Spleen (tissue), 11 donors: ENCODE measurements around the gene CLMP. TPM values are rescaled to one million over a fixed set of nuclear protein-coding genes. Genes with fewer than 3 reads are reported as not detected.

Experiments used
- DNase-seq: peaks from one replicate; pipeline ENCODE4 v3.0.0-alpha.2; 2020
- H3K27ac ChIP-seq, 8 donors: fragments of 200-600 bp; sonication (generic) in 7 of 8; 1 replicate in 4 of 8; 2 replicates in 4 of 8; pipeline versions ENCODE4 v1.5.0 to v1.8.0; 2016 to 2021; ENCODE audit warnings: inconsistent platforms in 4 of 8, mild to moderate bottlenecking in 4 of 8, moderate library complexity in 1 of 8
- H3K27me3 ChIP-seq, 7 donors: fragments of 200-600 bp; sonication (generic) in 6 of 7; replicated peaks in 1 of 7; 1 replicate in 4 of 7; 2 replicates in 3 of 7; pipeline versions ENCODE4 v1.5.0 to v1.8.0; 2016 to 2021; ENCODE audit warnings: inconsistent platforms in 3 of 7, mild to moderate bottlenecking in 1 of 7
- H3K36me3 ChIP-seq, 6 donors: fragments of 200-600 bp; sonication (generic) in 5 of 6; 1 replicate in 4 of 6; 2 replicates in 2 of 6; pipeline versions ENCODE4 v1.5.0 to v1.8.0; 2016 to 2021; ENCODE audit warnings: inconsistent platforms in 2 of 6
- H3K4me1 ChIP-seq, 6 donors: fragments of 200-600 bp; sonication (generic) in 5 of 6; 1 replicate in 3 of 6; 2 replicates in 3 of 6; pipeline versions ENCODE4 v1.5.0 to v1.8.0; 2016 to 2021; ENCODE audit warnings: inconsistent platforms in 3 of 6
- H3K4me3 ChIP-seq, 8 donors: fragments of 200-600 bp; sonication (generic) in 7 of 8; 1 replicate in 4 of 8; 2 replicates in 4 of 8; pipeline versions ENCODE4 v1.5.0 to v1.8.0; 2016 to 2021; ENCODE audit warnings: inconsistent platforms in 4 of 8, mild to moderate bottlenecking in 4 of 8, moderate library complexity in 2 of 8
- H3K9me3 ChIP-seq, 8 donors: fragments of 200-600 bp; sonication (generic) in 7 of 8; 1 replicate in 4 of 8; 2 replicates in 4 of 8; pipeline versions ENCODE4 v1.5.0 to v1.8.0; 2016 to 2021; ENCODE audit warnings: inconsistent platforms in 4 of 8
- POLR2A ChIP-seq, 3 donors: fragments of 450-650 bp; IDR thresholded peaks; one replicate each; pipeline ENCODE4 v1.5.1; 2017; ENCODE audit warnings: antibody characterized with exemption in 3 of 3, mild to moderate bottlenecking in 1 of 3
- POLR2AphosphoS5 ChIP-seq, 3 donors: sonication (generic); formaldehyde crosslinking; IDR thresholded peaks; one replicate each; pipeline ENCODE4 v1.5.1; 2017; ENCODE audit warnings: antibody characterized with exemption in 3 of 3
- WGBS, 5 donors: extraction: QIAGEN DNeasy Blood & Tissue Kit in 3 of 5; methylation state at CpG; one replicate each; pipeline versions ENCODE4 v1.1.5 to v1.1.7; 2013 to 2018; 5-methylcytosine and 5-hydroxymethylcytosine counted together
- intact Hi-C: fragments of 100-400 bp; cut with DNase I; formaldehyde crosslinking; loops from one replicate; pipeline ENCODE4 v1.15.0; 2023; ENCODE audit warnings: low total_unique reads
- polyA plus RNA-seq, 3 donors: library from polyadenylated mRNA; stranded (reverse); fragments of 200-250 nt; gene quantifications; one replicate each; pipeline ENCODE4 v1.2.1, GENCODE V29; 2013
- total RNA-seq, 7 donors: library from RNA; depleted of rRNA in 3 of 7; stranded (reverse); fragments of >200 nt in 3 of 7; fragmentation: NEBNext Ultra II Directional in 4 of 7; extraction: Animal tissue kit (Norgen Biotek cat#: 25700) in 4 of 7; gene quantifications; one replicate each; pipeline versions ENCODE4 v1.1.0 to v1.2.1, GENCODE V29; 2016 to 2021
- TF ChIP-seq, protein P1 (sequence below), 11 experiments: fragments of 200-600 bp in 7 of 11; fragments of 450-650 bp in 4 of 11; sonication (generic) in 4 of 11; IDR thresholded peaks in 8 of 11; conservative IDR thresholded peaks in 3 of 11; 1 replicate in 7 of 11; 2 replicates in 4 of 11; pipeline versions ENCODE4 v1.4.0 to v1.8.0; 2016 to 2021; ENCODE audit warnings: antibody characterized with exemption in 11 of 11, inconsistent platforms in 4 of 11, mild to moderate bottlenecking in 1 of 11
- donor health status: healthy with polysubstance abuse.
- donor health status: DM: no; HTN: no; CAD: no; lungs with moderate emphysema.
- donor health status: DM: no; HTN: no; CAD: no.
- donor health status: Bipolar disorder and iron deficiency.
- donor health status: healthy.
- donor health status: DM: no; HTN: no; CAD: no.
- donor health status: DM: yes; HTN: yes; CAD: no.

The CLMP gene
- total and polyA plus RNA-seq, 10 donors = 3.1 to 36.5 (median 13.1) TPM

DNA sequence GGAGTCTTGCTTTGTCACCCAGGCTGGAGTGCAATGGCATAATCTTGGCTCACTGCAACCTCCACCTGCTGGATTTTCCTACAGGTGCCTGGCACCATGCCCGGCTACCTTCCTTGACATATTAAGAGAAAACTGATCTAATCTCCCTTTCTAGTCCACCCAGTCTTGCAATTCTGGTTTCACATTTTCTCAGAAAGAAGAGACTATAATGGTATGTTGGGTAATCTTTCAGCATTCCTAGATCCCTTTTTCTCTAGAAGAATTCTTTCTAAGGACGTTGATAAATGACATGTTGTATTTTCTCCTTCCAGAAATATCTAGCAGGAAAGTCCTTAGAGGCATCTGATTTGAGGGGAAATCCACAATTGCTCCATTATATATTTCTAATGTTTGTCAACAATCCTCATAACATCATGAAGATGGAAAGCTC lies 122.7 kb downstream of the CLMP start:
- H3K36me3 ChIP-seq = peaks cover 0 to 32% (median 0%) of the 10 kb centered on the region in 6 donors
- peaks cover 12 to 65% (median 37%) of the 10 kb centered on the region in 6 donors for H3K4me1 ChIP-seq
- no peak overlapping the region for H3K4me3 ChIP-seq
- no peaks in the 10 kb centered on the region for H3K27me3 ChIP-seq
- no peak for DNase-seq
- peak overlapping the region in 5 of 8 donors; percentile 21 to 88 (median 82) for H3K27ac ChIP-seq
- H3K9me3 ChIP-seq = no peaks in the 10 kb centered on the region
- intact Hi-C loops = no loop called here
- WGBS, 5 donors = 63 to 79% (median 70%) methylated on average over 2 of the region's 2 CpGs
- TF ChIP-seq POLR2AphosphoS5 (IDR thresholded peaks at IDR 0.05) = no peak
- TF ChIP-seq, protein P1, sequence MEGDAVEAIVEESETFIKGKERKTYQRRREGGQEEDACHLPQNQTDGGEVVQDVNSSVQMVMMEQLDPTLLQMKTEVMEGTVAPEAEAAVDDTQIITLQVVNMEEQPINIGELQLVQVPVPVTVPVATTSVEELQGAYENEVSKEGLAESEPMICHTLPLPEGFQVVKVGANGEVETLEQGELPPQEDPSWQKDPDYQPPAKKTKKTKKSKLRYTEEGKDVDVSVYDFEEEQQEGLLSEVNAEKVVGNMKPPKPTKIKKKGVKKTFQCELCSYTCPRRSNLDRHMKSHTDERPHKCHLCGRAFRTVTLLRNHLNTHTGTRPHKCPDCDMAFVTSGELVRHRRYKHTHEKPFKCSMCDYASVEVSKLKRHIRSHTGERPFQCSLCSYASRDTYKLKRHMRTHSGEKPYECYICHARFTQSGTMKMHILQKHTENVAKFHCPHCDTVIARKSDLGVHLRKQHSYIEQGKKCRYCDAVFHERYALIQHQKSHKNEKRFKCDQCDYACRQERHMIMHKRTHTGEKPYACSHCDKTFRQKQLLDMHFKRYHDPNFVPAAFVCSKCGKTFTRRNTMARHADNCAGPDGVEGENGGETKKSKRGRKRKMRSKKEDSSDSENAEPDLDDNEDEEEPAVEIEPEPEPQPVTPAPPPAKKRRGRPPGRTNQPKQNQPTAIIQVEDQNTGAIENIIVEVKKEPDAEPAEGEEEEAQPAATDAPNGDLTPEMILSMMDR (IDR thresholded peaks at IDR 0.05 in 8 of 11, conservative IDR thresholded peaks at IDR 0.05 in 3 of 11) = no peak
- TF ChIP-seq POLR2A (IDR thresholded peaks at IDR 0.05) = no peak

DNA sequence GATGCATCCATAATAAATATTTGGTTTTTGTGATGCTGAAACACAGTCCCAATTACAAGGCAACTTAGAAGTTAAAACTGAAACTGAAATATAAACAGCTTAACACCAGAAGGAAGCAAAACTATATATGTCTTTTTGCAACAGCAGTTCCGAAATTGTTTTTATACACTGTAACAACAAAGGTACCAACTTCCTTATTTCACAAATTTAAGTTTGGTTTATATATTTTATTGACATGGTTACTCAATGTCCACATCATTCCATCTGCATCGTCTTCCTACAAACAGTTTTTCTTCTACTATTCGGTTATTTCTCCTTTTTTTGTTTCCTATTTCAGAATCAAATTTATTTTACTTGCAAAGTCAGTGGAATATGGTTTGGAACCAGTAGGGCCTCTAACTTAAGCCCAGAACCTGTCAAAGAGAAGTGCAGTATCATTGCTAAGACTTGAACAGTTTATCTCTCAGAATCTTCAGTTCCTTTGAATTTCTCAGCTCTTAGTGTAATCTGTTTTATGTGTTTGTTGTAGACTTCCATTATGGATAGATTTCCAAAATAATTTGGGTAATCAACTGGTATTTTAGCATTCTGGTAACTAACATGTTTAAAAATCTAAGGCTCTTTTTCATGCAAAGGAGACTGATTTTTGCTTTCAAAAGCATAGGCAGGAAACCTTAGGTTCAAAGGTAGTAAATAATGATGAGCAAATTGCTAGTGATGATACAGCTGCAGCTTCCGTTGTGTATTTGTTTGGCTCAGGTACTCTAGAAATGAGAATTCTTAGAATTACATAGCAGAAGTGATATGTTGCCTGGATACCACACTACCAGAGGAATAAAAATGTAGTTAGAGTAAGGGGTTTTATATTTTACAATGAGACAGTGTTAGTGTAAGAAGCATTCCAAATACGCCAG lies 124.9 kb downstream of the CLMP start:
- Histone ChIP-seq H3K27ac (peak overlapping the region; percentile 76 to 94 (median 82)), H3K9me3 (no peaks in the 10 kb centered on the region), H3K36me3 (peaks cover 0 to 25% (median 0%) of the 10 kb centered on the region in 6 donors), H3K4me3 (peak overlapping the region; percentile 1 to 58 (median 28)), H3K27me3 (no peaks in the 10 kb centered on the region), H3K4me1 (peaks cover 20 to 87% (median 51%) of the 10 kb centered on the region in 6 donors)
- TF ChIP-seq, protein P1 (IDR thresholded peaks at IDR 0.05 in 8 of 11, conservative IDR thresholded peaks at IDR 0.05 in 3 of 11) = no peak
- TF ChIP-seq POLR2A (IDR thresholded peaks at IDR 0.05) (no peak), POLR2AphosphoS5 (IDR thresholded peaks at IDR 0.05) (no peak)
- intact Hi-C loops = no loop called here
- 25 to 33% (median 27%) methylated on average over 5 of the region's 5 CpGs for WGBS, 5 donors
- no peak for DNase-seq

DNA sequence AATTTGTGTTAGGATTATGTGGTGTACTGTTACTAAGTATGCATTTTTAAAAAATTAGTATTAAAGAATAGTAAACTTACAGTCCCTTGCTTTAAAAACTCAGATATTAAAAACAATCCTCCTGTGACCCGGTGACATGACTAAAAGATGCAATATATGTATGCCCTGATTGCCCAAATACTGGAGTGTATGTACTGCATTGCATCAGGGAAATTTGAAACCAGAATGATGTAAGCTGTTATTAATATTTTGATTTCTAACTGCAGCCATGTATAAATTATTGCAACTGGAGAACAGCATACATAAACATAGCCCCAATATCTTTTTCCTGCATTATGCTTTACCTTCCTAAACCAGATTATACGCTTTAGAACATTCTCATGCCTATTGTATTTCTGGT lies 129.4 kb downstream of the CLMP start:
- WGBS, 5 donors = 76 to 93% (median 84%) methylated on average over 2 of the region's 2 CpGs
- TF ChIP-seq, protein P1 (IDR thresholded peaks at IDR 0.05 in 8 of 11, conservative IDR thresholded peaks at IDR 0.05 in 3 of 11) = no peak
- no peak for TF ChIP-seq POLR2A (IDR thresholded peaks at IDR 0.05)
- no peak for TF ChIP-seq POLR2AphosphoS5 (IDR thresholded peaks at IDR 0.05)
- DNase-seq = no peak
- no peaks in the 10 kb centered on the region for H3K9me3 ChIP-seq
- H3K4me3 ChIP-seq = no peak overlapping the region
- H3K36me3 ChIP-seq = peaks cover 0 to 13% (median 5%) of the 10 kb centered on the region in 6 donors
- H3K27ac ChIP-seq = peak overlapping the region in 7 of 8 donors; percentile 27 to 100 (median 100)
- intact Hi-C loops = no loop called here
- H3K27me3 ChIP-seq = no peaks in the 10 kb centered on the region
- H3K4me1 ChIP-seq = peaks cover 27 to 83% (median 63%) of the 10 kb centered on the region in 6 donors
